ENCODE results near the gene MGAT3.

DNA sequence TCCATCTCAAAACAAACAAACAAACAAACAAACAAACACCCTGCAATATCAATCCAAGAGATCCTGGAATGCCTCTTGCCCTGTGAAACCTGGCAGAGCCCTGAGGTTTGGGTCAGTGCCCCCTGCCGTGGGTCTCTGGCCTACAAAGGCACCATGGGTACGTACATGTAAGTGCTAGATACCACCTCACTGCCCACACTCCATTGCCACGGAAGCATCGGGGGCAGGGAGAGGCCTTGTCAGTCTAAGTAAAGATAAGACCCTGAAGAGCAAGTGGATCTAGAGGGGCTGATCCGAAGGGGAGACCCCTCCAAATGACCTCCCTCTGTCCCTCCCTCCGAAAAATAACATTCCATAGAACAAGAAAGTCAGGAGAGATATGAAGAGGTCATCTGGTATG lies 43.3 kb downstream of the MGAT3 start:
- TF ChIP-seq, protein P1, sequence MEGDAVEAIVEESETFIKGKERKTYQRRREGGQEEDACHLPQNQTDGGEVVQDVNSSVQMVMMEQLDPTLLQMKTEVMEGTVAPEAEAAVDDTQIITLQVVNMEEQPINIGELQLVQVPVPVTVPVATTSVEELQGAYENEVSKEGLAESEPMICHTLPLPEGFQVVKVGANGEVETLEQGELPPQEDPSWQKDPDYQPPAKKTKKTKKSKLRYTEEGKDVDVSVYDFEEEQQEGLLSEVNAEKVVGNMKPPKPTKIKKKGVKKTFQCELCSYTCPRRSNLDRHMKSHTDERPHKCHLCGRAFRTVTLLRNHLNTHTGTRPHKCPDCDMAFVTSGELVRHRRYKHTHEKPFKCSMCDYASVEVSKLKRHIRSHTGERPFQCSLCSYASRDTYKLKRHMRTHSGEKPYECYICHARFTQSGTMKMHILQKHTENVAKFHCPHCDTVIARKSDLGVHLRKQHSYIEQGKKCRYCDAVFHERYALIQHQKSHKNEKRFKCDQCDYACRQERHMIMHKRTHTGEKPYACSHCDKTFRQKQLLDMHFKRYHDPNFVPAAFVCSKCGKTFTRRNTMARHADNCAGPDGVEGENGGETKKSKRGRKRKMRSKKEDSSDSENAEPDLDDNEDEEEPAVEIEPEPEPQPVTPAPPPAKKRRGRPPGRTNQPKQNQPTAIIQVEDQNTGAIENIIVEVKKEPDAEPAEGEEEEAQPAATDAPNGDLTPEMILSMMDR (conservative IDR thresholded peaks at IDR 0.05; ENCODE audit: low read length), result no peak
- TF ChIP-seq EZH2phosphoT487 (IDR thresholded peaks at IDR 0.05; ENCODE audit: borderline replicate concordance), result no peak
